Activated T-cell treated with anti-CD3 and anti-CD28 coated beads, Interleukin-2, amount 50 U/mL, for 72 hours (primary cell): ENCODE data around the gene GPC5. TPM values are rescaled to one million over a fixed set of nuclear protein-coding genes. Genes with fewer than 3 reads are reported as not detected.

Source experiments
- ATAC-seq, 2 donors: fragments of 150-1000 bp; cut with Tn5 transposase; replicated peaks in 1 of 2; 2 replicates each; pipeline ENCODE4 v1.10.0; 2021; ENCODE audit warnings: moderate library complexity in 2 of 2, mild to moderate bottlenecking in 1 of 2
- DNase-seq, 2 donors: peaks; one replicate each; pipeline ENCODE4 v3.0.0; 2021 to 2022; ENCODE audit warnings: mixed read lengths in 1 of 2
- H3K27ac Mint-ChIP-seq: one replicate; pipeline ENCODE4 v1.8.0; 2022; ENCODE audit warnings: mild to moderate bottlenecking, moderate library complexity, mixed read lengths
- H3K27me3 Mint-ChIP-seq: one replicate; pipeline ENCODE4 v1.8.0; 2022; ENCODE audit warnings: low read depth, mixed read lengths
- H3K36me3 Mint-ChIP-seq, 2 donors: one replicate each; pipeline ENCODE4 v1.8.0; 2022; ENCODE audit warnings: mixed read lengths in 2 of 2, mild to moderate bottlenecking in 1 of 2; ENCODE audit not compliant: insufficient read depth in 2 of 2
- H3K4me1 Mint-ChIP-seq: one replicate; pipeline ENCODE4 v1.8.0; 2022; ENCODE audit warnings: low read depth, mixed read lengths
- H3K4me3 Mint-ChIP-seq, 2 donors: one replicate each; pipeline ENCODE4 v1.8.0; 2022; ENCODE audit warnings: mild to moderate bottlenecking in 2 of 2, mixed read lengths in 2 of 2, moderate library complexity in 2 of 2
- H3K9me3 Mint-ChIP-seq, 2 donors: one replicate each; pipeline ENCODE4 v1.8.0; 2022; ENCODE audit warnings: mixed read lengths in 2 of 2
- total RNA-seq, 2 donors: library from RNA; stranded (reverse); gene quantifications; one replicate each; pipeline ENCODE4 v1.2.3, GENCODE V29; 2022

GPC5 gene
- total RNA-seq, 2 donors from 2014 or later: 0.14 TPM; not detected in 1

GRCh38 chr13:92177966-92178365 is 779.5 kb downstream of the GPC5 start:
- no peak overlapping the region for H3K4me3 Mint-ChIP-seq
- ATAC-seq (no peak), DNase-seq (no peak)
- no peaks in the 10 kb centered on the region for H3K36me3 Mint-ChIP-seq
- H3K27ac Mint-ChIP-seq: no peak overlapping the region
- H3K4me1 Mint-ChIP-seq: no peaks in the 10 kb centered on the region
- no peaks in the 10 kb centered on the region for H3K9me3 Mint-ChIP-seq
- H3K27me3 Mint-ChIP-seq: no peaks in the 10 kb centered on the region

- DNase-seq (no peak), ATAC-seq (no peak)
- no peaks in the 10 kb centered on the region for H3K27me3 Mint-ChIP-seq
- no peaks in the 10 kb centered on the region for H3K4me1 Mint-ChIP-seq
- no peaks in the 10 kb centered on the region for H3K9me3 Mint-ChIP-seq
- no peaks in the 10 kb centered on the region for H3K36me3 Mint-ChIP-seq
- no peak overlapping the region for H3K4me3 Mint-ChIP-seq
- H3K27ac Mint-ChIP-seq: no peak overlapping the region
Observed at GRCh38 chr13:92179223-92179622, 780.8 kb downstream of the GPC5 start.

- Mint-ChIP-seq H3K4me1 (no peaks in the 10 kb centered on the region), H3K36me3 (no peaks in the 10 kb centered on the region), H3K27me3 (no peaks in the 10 kb centered on the region), H3K27ac (no peak overlapping the region), H3K4me3 (no peak overlapping the region), H3K9me3 (no peaks in the 10 kb centered on the region)
- peak in 1 of 2 donors; percentile 19 for ATAC-seq
- DNase-seq: peak; percentile 1 to 31
Observed at GRCh38 chr13:92187378-92187989, 789.1 kb downstream of the GPC5 start.

GRCh38 chr13:92188574-92188973 is 790.2 kb downstream of the GPC5 start:
- ATAC-seq (no peak), DNase-seq (no peak)
- H3K36me3 Mint-ChIP-seq: no peaks in the 10 kb centered on the region
- no peak overlapping the region for H3K27ac Mint-ChIP-seq
- no peaks in the 10 kb centered on the region for H3K27me3 Mint-ChIP-seq
- H3K4me1 Mint-ChIP-seq: no peaks in the 10 kb centered on the region
- no peaks in the 10 kb centered on the region for H3K9me3 Mint-ChIP-seq
- H3K4me3 Mint-ChIP-seq: no peak overlapping the region

- Mint-ChIP-seq H3K27ac (no peak overlapping the region), H3K4me3 (no peak overlapping the region), H3K36me3 (no peaks in the 10 kb centered on the region), H3K4me1 (no peaks in the 10 kb centered on the region), H3K9me3 (no peaks in the 10 kb centered on the region), H3K27me3 (no peaks in the 10 kb centered on the region)
- DNase-seq: no peak
- no peak for ATAC-seq
Observed at GRCh38 chr13:92196591-92197256, 798.3 kb downstream of the GPC5 start.

DNA sequence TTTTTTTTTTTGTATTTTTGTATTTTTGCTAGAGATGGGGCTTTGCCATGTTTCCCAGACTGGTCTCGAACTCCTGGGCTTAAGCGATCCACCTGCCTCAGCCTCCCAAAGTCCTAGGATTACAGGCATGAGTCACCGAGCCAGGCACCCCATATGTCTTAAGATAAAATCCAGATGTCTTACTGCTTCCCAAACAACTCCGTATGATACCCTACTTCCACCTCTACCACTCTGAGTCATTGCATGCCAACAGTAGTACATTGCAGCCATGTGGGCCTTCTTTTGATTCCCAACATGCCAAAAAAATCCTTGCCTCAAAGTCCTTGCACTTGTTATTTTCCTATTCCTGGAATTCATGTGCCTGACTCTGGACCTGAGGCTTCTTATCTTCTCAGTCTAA is 799.2 kb downstream of the GPC5 start:
- H3K36me3 Mint-ChIP-seq: no peaks in the 10 kb centered on the region
- no peaks in the 10 kb centered on the region for H3K9me3 Mint-ChIP-seq
- H3K27me3 Mint-ChIP-seq: no peaks in the 10 kb centered on the region
- H3K4me1 Mint-ChIP-seq: no peaks in the 10 kb centered on the region
- no peak overlapping the region for H3K4me3 Mint-ChIP-seq
- DNase-seq (no peak), ATAC-seq (no peak)
- no peak overlapping the region for H3K27ac Mint-ChIP-seq

DNA sequence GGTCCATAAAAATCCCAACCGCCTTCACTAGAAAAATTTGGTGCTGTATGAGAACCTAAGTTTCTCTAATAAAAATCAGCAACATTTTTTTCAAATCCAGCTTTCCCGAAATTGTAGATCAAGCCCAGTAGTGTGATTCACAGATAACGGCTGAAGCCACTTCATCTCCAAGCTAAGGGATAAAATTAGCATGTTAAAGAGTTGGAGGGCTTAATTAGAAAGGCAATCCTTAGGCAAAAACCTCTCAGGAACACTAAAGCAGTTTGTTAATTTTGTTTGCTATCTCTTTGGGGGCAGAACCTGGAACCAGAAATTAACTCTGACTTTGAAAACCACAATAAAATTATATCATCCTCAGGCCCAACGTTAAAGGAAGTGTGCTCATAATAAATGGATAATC is 820.2 kb downstream of the GPC5 start:
- DNase-seq: no peak
- H3K4me3 Mint-ChIP-seq: no peak overlapping the region
- no peak for ATAC-seq
- H3K27ac Mint-ChIP-seq: no peak overlapping the region
- H3K27me3 Mint-ChIP-seq: no peaks in the 10 kb centered on the region
- H3K4me1 Mint-ChIP-seq: no peaks in the 10 kb centered on the region
- peaks cover 2 to 5% of the 10 kb centered on the region in 2 donors for H3K9me3 Mint-ChIP-seq
- H3K36me3 Mint-ChIP-seq: peaks cover 0 to 2% of the 10 kb centered on the region in 2 donors

DNA sequence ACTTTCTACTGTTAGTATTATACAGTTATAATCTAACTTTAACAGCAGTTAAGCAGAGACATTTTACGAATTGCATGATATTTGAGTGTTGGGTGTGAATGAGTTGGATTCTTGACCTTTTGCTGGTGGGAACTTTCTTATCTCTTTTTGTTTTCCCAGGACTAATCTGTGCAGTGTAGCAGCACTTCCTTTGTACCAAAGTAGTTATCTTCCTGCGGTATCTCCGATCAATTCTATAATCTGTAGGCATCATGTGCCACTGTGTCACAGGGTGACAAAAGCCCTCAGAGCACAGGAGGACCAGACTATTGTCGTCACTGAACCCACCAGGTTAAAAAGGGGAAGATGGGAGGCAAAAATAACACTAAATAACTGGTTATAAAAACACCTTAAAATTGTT is 823.5 kb downstream of the GPC5 start:
- H3K4me3 Mint-ChIP-seq: no peak overlapping the region
- ATAC-seq: no peak
- H3K36me3 Mint-ChIP-seq: peaks cover 0 to under 1% of the 10 kb centered on the region in 2 donors
- H3K4me1 Mint-ChIP-seq: no peaks in the 10 kb centered on the region
- H3K27me3 Mint-ChIP-seq: no peaks in the 10 kb centered on the region
- no peak for DNase-seq
- no peak overlapping the region for H3K27ac Mint-ChIP-seq
- peaks cover 3 to 8% of the 10 kb centered on the region in 2 donors for H3K9me3 Mint-ChIP-seq

DNA sequence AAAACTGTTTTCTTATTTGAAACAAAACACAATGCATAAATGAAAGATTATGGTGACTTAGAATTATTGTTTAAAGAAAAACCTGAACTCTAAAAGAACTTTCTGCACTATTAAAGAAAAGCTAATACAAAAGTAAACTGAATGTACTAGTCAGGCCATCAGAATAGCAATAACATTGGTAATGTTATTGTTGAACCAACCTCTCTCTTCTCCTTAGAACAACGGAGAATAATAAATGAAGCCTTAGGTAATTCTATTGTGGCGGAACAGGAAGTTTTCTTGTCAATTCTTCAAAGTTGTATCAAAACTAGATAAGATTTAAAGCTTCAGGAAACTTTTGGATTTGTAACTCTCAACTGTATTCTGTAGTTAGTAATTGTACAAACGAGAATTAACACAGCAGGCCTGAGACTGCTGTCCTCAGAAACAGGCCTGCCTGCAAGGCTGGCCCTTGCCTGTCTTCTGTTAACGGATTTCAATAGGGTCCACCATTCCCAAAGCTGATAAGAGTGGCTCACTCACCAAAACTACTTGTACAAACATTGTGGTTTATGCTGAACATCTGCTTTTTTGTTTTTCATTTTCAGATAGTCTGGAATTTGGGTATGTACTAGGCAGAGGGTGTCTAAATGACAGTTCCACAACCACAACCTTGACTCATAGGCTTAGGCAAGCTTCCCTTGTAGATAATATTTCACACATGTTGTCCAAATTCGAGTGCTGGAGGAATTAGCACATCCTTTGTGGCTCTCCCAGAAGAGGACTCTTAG is 825.8 kb downstream of the GPC5 start:
- Mint-ChIP-seq H3K4me3 (no peak overlapping the region), H3K36me3 (no peaks in the 10 kb centered on the region), H3K27ac (no peak overlapping the region), H3K9me3 (peaks cover 3 to 4% of the 10 kb centered on the region in 2 donors), H3K4me1 (no peaks in the 10 kb centered on the region), H3K27me3 (no peaks in the 10 kb centered on the region)
- ATAC-seq (no peak), DNase-seq (no peak)

DNA sequence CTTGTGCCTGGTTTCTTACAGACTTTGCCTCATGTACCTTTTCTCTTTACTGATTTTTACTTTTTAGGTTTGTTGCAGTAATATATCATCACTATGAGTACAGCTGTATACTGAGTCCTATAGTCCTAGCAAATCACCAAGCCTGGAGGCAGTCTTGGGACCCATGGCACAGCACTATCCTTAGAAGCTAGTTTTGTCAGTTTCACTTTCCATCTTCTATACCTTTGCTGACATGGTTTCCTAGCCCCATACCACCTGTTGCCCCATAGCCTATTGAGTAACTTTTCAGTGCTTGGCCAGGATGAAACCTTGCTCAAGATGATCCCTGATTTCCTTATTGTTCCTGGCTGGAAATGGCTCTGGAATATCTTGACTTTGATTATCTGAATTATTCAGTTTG is 826.4 kb downstream of the GPC5 start:
- H3K27ac Mint-ChIP-seq: no peak overlapping the region
- no peaks in the 10 kb centered on the region for H3K36me3 Mint-ChIP-seq
- no peak overlapping the region for H3K4me3 Mint-ChIP-seq

GRCh38 chr13:92225861-92226260 is 827.4 kb downstream of the GPC5 start:
- peaks cover 2 to 4% of the 10 kb centered on the region in 2 donors for H3K9me3 Mint-ChIP-seq
- H3K4me1 Mint-ChIP-seq: no peaks in the 10 kb centered on the region
- DNase-seq: no peak
- H3K36me3 Mint-ChIP-seq: no peaks in the 10 kb centered on the region
- no peak overlapping the region for H3K27ac Mint-ChIP-seq
- H3K4me3 Mint-ChIP-seq: no peak overlapping the region
- ATAC-seq: no peak
- no peaks in the 10 kb centered on the region for H3K27me3 Mint-ChIP-seq

More for the DNA sequence above, 826.4 kb downstream of the GPC5 start:
- no peaks in the 10 kb centered on the region for H3K27me3 Mint-ChIP-seq
- ATAC-seq: no peak
- H3K9me3 Mint-ChIP-seq: peaks cover 2 to 4% of the 10 kb centered on the region in 2 donors
- DNase-seq: no peak
- H3K4me1 Mint-ChIP-seq: no peaks in the 10 kb centered on the region

GRCh38 chr13:92232871-92233270 is 834.5 kb downstream of the GPC5 start:
- H3K9me3 Mint-ChIP-seq: peaks cover 0 to 6% of the 10 kb centered on the region in 2 donors
- no peaks in the 10 kb centered on the region for H3K27me3 Mint-ChIP-seq
- ATAC-seq: no peak
- H3K4me1 Mint-ChIP-seq: no peaks in the 10 kb centered on the region
- H3K27ac Mint-ChIP-seq: no peak overlapping the region
- no peaks in the 10 kb centered on the region for H3K36me3 Mint-ChIP-seq
- no peak overlapping the region for H3K4me3 Mint-ChIP-seq
- DNase-seq: no peak

DNA sequence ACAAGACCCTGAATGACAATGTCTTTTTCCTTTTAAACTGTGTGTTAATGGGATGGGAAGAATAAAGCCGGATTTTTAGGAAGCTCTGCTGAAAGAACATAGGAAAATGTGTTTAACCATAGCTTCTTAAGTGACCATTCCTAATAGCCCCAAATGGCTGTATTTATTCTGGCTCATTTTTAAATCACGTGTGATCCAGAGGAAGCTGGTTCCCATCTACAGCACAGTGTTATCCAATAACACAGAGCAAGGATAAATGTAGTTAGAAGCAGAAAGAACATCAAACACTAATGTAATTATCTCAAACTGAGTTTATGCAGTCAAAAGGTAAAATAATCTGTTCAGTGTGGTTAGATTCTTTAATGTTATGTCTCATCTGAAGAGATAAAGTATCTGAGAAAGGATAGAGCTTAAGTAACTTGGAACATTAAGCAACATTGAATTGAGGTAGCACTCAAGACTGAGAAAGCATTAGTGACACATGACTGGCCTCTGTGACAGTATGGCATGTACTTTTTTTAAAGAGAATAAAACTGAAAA is 853.3 kb downstream of the GPC5 start:
- Mint-ChIP-seq H3K4me3 (no peak overlapping the region), H3K4me1 (no peaks in the 10 kb centered on the region), H3K9me3 (peaks cover 0 to 2% of the 10 kb centered on the region in 2 donors), H3K27me3 (no peaks in the 10 kb centered on the region), H3K27ac (no peak overlapping the region), H3K36me3 (no peaks in the 10 kb centered on the region)
- DNase-seq (no peak), ATAC-seq (no peak)
